BLaER1 (cell line): ENCODE measurements around the gene BHLHE41.
A peak's percentile ranks its signal among the peaks of the same experiment; 100 is the strongest.

ENCODE experiments used
- H3K27ac ChIP-seq: shearing (Covaris generic); formaldehyde crosslinking; 2 replicates; pipeline ENCODE4 v1.8.1; 2022
- H3K27me3 ChIP-seq: shearing (Covaris generic); formaldehyde crosslinking; 2 replicates; pipeline ENCODE4 v1.8.1; 2022
- H3K36me3 ChIP-seq: shearing (Covaris generic); formaldehyde crosslinking; 2 replicates; pipeline ENCODE4 v1.8.1; 2022
- H3K4me1 ChIP-seq: shearing (Covaris generic); formaldehyde crosslinking; 2 replicates; pipeline ENCODE4 v1.8.1; 2022
- H3K4me2 ChIP-seq: shearing (Covaris generic); formaldehyde crosslinking; 2 replicates; pipeline ENCODE4 v1.8.1; 2022
- H3K4me3 ChIP-seq: shearing (Covaris generic); formaldehyde crosslinking; 2 replicates; pipeline ENCODE4 v1.8.1; 2022
- H3K9ac ChIP-seq: shearing (Covaris generic); formaldehyde crosslinking; 2 replicates; pipeline ENCODE4 v1.8.1; 2022
- H3K9me3 ChIP-seq: shearing (Covaris generic); formaldehyde crosslinking; 2 replicates; pipeline ENCODE4 v1.8.1; 2022
- H4K20me1 ChIP-seq: shearing (Covaris generic); formaldehyde crosslinking; 2 replicates; pipeline ENCODE4 v1.8.1; 2022
- Cebpa-rat ChIP-seq: shearing (Covaris generic); IDR thresholded peaks from 2 replicates; pipeline ENCODE4 v1.8.1; 2022

BHLHE41 gene

GRCh38 chr12:26135571-26135970 lies 10.7 kb upstream of the BHLHE41 start:
- no peak overlapping the region for H3K4me2 ChIP-seq
- no peak for TF ChIP-seq Cebpa-rat
- H4K20me1 ChIP-seq, result no peaks in the 10 kb centered on the region
- H3K4me3 ChIP-seq, result no peak overlapping the region
- no peaks in the 10 kb centered on the region for H3K9me3 ChIP-seq
- H3K9ac ChIP-seq, result no peak overlapping the region
- H3K4me1 ChIP-seq, result no peaks in the 10 kb centered on the region
- H3K27ac ChIP-seq, result no peak overlapping the region
- peaks cover 9% of the 10 kb centered on the region; the same call in 1 of the 2 replicates for H3K27me3 ChIP-seq
- H3K36me3 ChIP-seq, result no peaks in the 10 kb centered on the region

DNA sequence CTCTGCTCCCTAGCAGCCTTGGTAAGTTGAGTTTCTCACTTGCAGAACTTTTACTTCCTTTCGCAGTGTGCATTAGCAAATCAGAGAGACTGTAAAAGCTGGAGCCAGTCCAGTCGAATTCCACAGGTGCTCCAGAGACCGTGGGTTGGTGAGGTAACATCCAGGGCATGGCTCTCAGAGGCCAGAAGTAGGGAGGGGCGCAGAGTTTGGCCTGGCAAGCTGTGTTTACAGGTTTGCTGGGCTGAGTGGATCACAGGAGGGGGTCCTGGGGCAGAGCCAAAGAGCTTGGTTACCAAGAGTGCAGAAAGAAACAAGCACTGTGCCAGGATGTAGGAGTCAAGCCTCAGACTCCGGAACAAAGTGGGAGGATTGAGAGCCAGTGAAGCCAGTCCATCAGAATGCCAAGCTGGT lies 10.2 kb upstream of the BHLHE41 start:
- Histone ChIP-seq H3K9ac (no peak overlapping the region), H3K36me3 (no peaks in the 10 kb centered on the region), H3K9me3 (no peaks in the 10 kb centered on the region), H4K20me1 (no peaks in the 10 kb centered on the region), H3K27ac (no peak overlapping the region), H3K27me3 (peaks cover 12% of the 10 kb centered on the region; the same call in 1 of the 2 replicates), H3K4me1 (no peaks in the 10 kb centered on the region), H3K4me3 (no peak overlapping the region), H3K4me2 (no peak overlapping the region)
- no peak for TF ChIP-seq Cebpa-rat

GRCh38 chr12:26134540-26134939 lies 9.7 kb upstream of the BHLHE41 start:
- no peak overlapping the region for H3K4me3 ChIP-seq
- H3K36me3 ChIP-seq, result no peaks in the 10 kb centered on the region
- H4K20me1 ChIP-seq, result no peaks in the 10 kb centered on the region
- no peak for TF ChIP-seq Cebpa-rat
- no peak overlapping the region for H3K4me2 ChIP-seq
- no peak overlapping the region for H3K27ac ChIP-seq
- H3K27me3 ChIP-seq, result peaks cover 17% of the 10 kb centered on the region; the same call in 1 of the 2 replicates
- no peaks in the 10 kb centered on the region for H3K9me3 ChIP-seq
- H3K9ac ChIP-seq, result no peak overlapping the region
- no peaks in the 10 kb centered on the region for H3K4me1 ChIP-seq

DNA sequence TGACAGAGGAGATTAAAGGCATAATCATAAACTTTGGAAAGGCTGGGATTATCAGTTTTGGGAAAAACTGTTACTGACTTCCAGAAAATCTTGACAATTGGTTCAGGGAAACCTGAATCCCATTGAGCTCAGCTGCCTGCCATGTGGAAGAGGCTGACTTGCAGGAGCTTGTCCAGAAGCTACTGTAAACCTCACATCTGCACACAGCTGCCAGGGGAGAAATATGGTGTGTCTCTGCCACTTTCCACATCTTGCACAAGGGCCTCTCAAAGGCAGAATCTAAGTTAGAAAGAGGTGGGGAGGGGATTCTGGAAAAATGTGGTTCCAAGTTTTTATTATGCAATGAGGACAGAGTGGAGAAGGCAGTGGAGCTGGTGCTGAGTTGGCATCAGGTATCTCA lies 8.7 kb upstream of the BHLHE41 start:
- Histone ChIP-seq H3K27me3 (peaks cover 27% of the 10 kb centered on the region), H3K27ac (no peak overlapping the region), H3K4me3 (no peak overlapping the region), H3K9ac (no peak overlapping the region), H3K4me2 (no peak overlapping the region), H3K4me1 (no peaks in the 10 kb centered on the region), H4K20me1 (no peaks in the 10 kb centered on the region; the same call in 1 of the 2 replicates), H3K9me3 (no peaks in the 10 kb centered on the region), H3K36me3 (no peaks in the 10 kb centered on the region)
- TF ChIP-seq Cebpa-rat, result no peak

DNA sequence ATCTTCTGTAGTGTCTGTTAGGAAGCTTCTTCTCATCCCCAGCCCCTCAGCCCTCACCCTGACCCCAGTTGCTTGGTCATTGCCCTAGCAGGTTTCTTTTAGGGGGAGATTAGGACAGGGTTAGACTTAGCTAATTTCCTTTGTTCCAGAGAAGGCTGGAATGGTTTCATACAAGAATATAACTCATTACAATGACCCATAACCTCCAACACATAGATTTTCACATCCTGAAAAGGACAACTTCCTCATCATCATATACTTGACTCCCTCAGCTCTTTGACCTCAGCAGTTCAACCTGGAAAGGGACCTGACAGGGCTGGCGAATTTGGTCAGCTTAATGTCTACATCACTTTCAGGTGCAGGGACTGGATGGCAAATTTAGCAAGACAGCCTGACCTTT lies 8.0 kb upstream of the BHLHE41 start:
- Histone ChIP-seq H3K4me1 (no peaks in the 10 kb centered on the region), H3K27me3 (peaks cover 34% of the 10 kb centered on the region), H3K9me3 (no peaks in the 10 kb centered on the region), H3K36me3 (no peaks in the 10 kb centered on the region), H4K20me1 (no peaks in the 10 kb centered on the region; the same call in 1 of the 2 replicates), H3K4me3 (no peak overlapping the region), H3K4me2 (no peak overlapping the region), H3K27ac (no peak overlapping the region), H3K9ac (no peak overlapping the region)
- TF ChIP-seq Cebpa-rat, result no peak

- H3K4me2 ChIP-seq, result no peak overlapping the region
- peaks cover 43% of the 10 kb centered on the region for H3K27me3 ChIP-seq
- no peaks in the 10 kb centered on the region for H3K36me3 ChIP-seq
- no peak overlapping the region for H3K4me3 ChIP-seq
- no peaks in the 10 kb centered on the region for H3K9me3 ChIP-seq
- H4K20me1 ChIP-seq, result peaks cover 6% of the 10 kb centered on the region
- no peak for TF ChIP-seq Cebpa-rat
- H3K4me1 ChIP-seq, result no peaks in the 10 kb centered on the region
- no peak overlapping the region for H3K27ac ChIP-seq
- no peak overlapping the region for H3K9ac ChIP-seq
Observed at GRCh38 chr12:26131936-26132335, 7.1 kb upstream of the BHLHE41 start.

- H3K27me3 ChIP-seq, result peaks cover 55% of the 10 kb centered on the region
- no peaks in the 10 kb centered on the region for H3K36me3 ChIP-seq
- peaks cover 7% of the 10 kb centered on the region; the same call in 1 of the 2 replicates for H3K4me1 ChIP-seq
- no peak overlapping the region for H3K4me2 ChIP-seq
- H3K9me3 ChIP-seq, result no peaks in the 10 kb centered on the region
- H4K20me1 ChIP-seq, result peaks cover 17% of the 10 kb centered on the region
- no peak for TF ChIP-seq Cebpa-rat
- no peak overlapping the region for H3K4me3 ChIP-seq
- no peak overlapping the region for H3K9ac ChIP-seq
- H3K27ac ChIP-seq, result no peak overlapping the region
Observed at GRCh38 chr12:26130728-26131127, 5.9 kb upstream of the BHLHE41 start.

GRCh38 chr12:26128168-26128567 lies 3.3 kb upstream of the BHLHE41 start:
- Histone ChIP-seq H3K9me3 (no peaks in the 10 kb centered on the region), H3K27me3 (peaks cover 81% of the 10 kb centered on the region), H3K4me2 (no peak overlapping the region), H3K4me1 (peaks cover 18% of the 10 kb centered on the region), H3K9ac (no peak overlapping the region), H4K20me1 (peaks cover 37% of the 10 kb centered on the region), H3K4me3 (no peak overlapping the region), H3K36me3 (no peaks in the 10 kb centered on the region), H3K27ac (no peak overlapping the region)
- TF ChIP-seq Cebpa-rat, result no peak

GRCh38 chr12:26127404-26127803 lies 2.6 kb upstream of the BHLHE41 start:
- Histone ChIP-seq H3K36me3 (no peaks in the 10 kb centered on the region), H4K20me1 (peaks cover 44% of the 10 kb centered on the region), H3K27me3 (peaks cover 88% of the 10 kb centered on the region), H3K9ac (no peak overlapping the region), H3K4me2 (no peak overlapping the region), H3K4me3 (no peak overlapping the region), H3K4me1 (peaks cover 26% of the 10 kb centered on the region), H3K27ac (no peak overlapping the region), H3K9me3 (no peaks in the 10 kb centered on the region)
- TF ChIP-seq Cebpa-rat, result no peak

DNA sequence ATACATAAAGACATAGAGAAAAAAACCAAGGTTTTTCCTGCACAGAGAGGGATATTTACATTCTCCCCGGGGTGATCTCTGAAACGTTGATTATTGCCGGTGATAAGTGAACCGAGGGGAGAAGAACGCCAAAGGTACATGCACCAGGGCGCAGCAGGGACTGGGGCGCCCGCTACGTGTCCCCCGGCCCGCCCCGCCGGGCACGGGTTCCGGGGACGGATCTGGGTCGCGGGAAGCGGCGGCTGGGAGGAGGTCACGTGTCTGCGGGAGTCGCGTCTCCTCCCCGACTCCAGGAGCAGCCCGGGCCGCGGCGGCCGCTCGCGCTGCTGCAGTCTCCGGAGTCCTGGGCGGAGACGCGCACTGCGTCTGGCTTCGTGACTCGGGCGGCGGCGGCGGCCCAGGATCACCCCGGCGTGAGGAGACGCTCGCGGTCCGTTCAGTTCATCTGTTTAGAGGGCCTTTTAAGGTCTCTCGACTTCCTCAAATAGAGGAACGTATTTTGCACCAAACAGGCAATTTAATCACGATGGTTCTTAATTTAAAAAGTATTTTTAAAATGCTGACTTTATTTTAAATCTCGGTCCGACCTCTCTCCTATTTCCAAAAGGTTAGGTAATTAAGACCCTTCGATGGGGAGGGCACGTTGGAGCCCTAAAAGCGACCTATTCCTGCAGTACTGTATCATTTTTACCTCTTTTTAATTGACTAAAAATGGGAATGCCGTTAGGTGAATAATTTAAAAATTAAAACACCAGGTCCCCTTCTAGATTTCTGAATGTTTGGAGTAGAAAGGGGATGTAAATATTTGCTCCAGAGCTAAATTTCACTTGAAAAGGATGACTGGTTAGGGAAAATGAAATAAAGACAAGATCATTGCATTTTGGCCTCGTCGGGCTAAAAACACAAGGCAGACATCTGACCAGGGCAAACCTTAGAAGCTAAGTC lies 1.8 kb upstream of the BHLHE41 start:
- no peaks in the 10 kb centered on the region for H3K36me3 ChIP-seq
- no peak overlapping the region for H3K27ac ChIP-seq
- peaks cover 94% of the 10 kb centered on the region for H3K27me3 ChIP-seq
- peak overlapping the region; percentile 65 for H3K4me3 ChIP-seq
- H3K4me2 ChIP-seq, result peak overlapping the region; percentile 89
- peaks cover 52% of the 10 kb centered on the region for H4K20me1 ChIP-seq
- TF ChIP-seq Cebpa-rat, result no peak
- H3K9ac ChIP-seq, result no peak overlapping the region
- peaks cover 33% of the 10 kb centered on the region for H3K4me1 ChIP-seq
- no peaks in the 10 kb centered on the region for H3K9me3 ChIP-seq
